Limb (tissue), 2 donors: ENCODE results near the gene SYNDIG1.

ENCODE experiments used
- DNase-seq, 2 donors: peaks; one replicate each; pipeline ENCODE4 v3.0.0-alpha.2; 2016; ENCODE audit errors: extremely low spot score in 2 of 2

The SYNDIG1 gene

GRCh38 chr20:24583169-24583792 is 113.9 kb downstream of the SYNDIG1 start:
- no peak for DNase-seq

- no peak for DNase-seq
These were observed 114.6 kb downstream of the SYNDIG1 start for GRCh38 chr20:24584078-24584477.

GRCh38 chr20:24584538-24585356 is 115.3 kb downstream of the SYNDIG1 start:
- no peak for DNase-seq

GRCh38 chr20:24585796-24586522 is 116.5 kb downstream of the SYNDIG1 start:
- DNase-seq: no peak

- DNase-seq: no peak
These were observed 117.1 kb downstream of the SYNDIG1 start for GRCh38 chr20:24586523-24586840.

- DNase-seq: peak; percentile 49 to 64
These were observed 118.1 kb downstream of the SYNDIG1 start for GRCh38 chr20:24587384-24588046.

- no peak for DNase-seq
These were observed 118.7 kb downstream of the SYNDIG1 start for GRCh38 chr20:24588047-24588635.

GRCh38 chr20:24588725-24589340 is 119.4 kb downstream of the SYNDIG1 start:
- DNase-seq: no peak

- no peak for DNase-seq
These were observed 120.0 kb downstream of the SYNDIG1 start for GRCh38 chr20:24589381-24589780.

GRCh38 chr20:24589815-24590177 is 120.4 kb downstream of the SYNDIG1 start:
- DNase-seq: no peak

GRCh38 chr20:24590178-24590982 is 121.0 kb downstream of the SYNDIG1 start:
- no peak for DNase-seq

- peak in 1 of 2 donors; percentile 3 for DNase-seq
These were observed 127.6 kb downstream of the SYNDIG1 start for GRCh38 chr20:24597051-24597450.

GRCh38 chr20:24598346-24598745 is 128.9 kb downstream of the SYNDIG1 start:
- no peak for DNase-seq

- no peak for DNase-seq
These were observed 129.6 kb downstream of the SYNDIG1 start for GRCh38 chr20:24598996-24599395.

GRCh38 chr20:24600012-24600411 is 130.6 kb downstream of the SYNDIG1 start:
- no peak for DNase-seq

GRCh38 chr20:24603454-24603853 is 134.0 kb downstream of the SYNDIG1 start:
- DNase-seq: no peak

- DNase-seq: no peak
These were observed 135.7 kb downstream of the SYNDIG1 start for GRCh38 chr20:24604966-24605665.

GRCh38 chr20:24605937-24606455 is 136.6 kb downstream of the SYNDIG1 start:
- no peak for DNase-seq

- DNase-seq: no peak
These were observed 138.0 kb downstream of the SYNDIG1 start for GRCh38 chr20:24607402-24607801.
